Epithelial cell of esophagus (primary cell): ENCODE data around the gene REPIN1.

Experiments used
- DNase-seq: peaks from one replicate; pipeline ENCODE4 v3.0.0; 2010; ENCODE audit warnings: low read depth
- H3K4me3 ChIP-seq: 2 replicates; pipeline ENCODE4 v1.5.1; 2011; ENCODE audit warnings: mild to moderate bottlenecking, low read length, control low read depth
- TF ChIP-seq, protein P1 (sequence below): IDR thresholded peaks from 2 replicates; pipeline ENCODE4 v1.5.1; 2011; ENCODE audit warnings: low read depth, mild to moderate bottlenecking, low read length, control low read depth, inconsistent platforms; ENCODE audit not compliant: insufficient read depth; ENCODE audit errors: missing control alignments

REPIN1 gene

DNA sequence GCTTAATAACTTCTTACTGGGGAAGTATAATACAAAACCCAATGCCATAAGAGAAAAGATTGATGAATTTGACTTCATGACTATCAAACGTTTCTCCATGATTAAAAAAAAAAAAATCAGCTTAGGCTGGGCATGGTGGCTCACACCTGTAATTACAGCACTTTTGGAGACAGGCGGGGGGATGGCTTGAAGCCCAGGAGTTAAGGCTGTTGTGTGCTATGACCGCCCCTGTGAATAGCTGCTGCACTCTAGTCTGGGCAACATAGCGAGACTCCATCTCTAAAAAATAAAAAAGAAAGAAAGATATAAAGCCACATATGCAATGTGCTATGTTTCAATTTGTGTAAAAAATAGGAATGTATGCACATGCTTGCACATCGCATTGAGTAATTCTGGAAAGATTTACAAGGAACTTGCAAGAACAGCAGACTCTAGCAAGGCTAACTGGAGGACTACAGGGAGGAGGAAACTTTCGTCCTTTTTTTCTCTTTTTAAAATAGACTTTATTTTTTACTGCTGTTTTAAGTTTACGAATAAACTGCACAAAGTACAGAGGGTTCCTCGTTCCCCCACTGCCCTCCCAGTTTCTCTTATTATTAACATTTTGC, 16.9 kb upstream of the REPIN1 start:
- TF ChIP-seq, protein P1, sequence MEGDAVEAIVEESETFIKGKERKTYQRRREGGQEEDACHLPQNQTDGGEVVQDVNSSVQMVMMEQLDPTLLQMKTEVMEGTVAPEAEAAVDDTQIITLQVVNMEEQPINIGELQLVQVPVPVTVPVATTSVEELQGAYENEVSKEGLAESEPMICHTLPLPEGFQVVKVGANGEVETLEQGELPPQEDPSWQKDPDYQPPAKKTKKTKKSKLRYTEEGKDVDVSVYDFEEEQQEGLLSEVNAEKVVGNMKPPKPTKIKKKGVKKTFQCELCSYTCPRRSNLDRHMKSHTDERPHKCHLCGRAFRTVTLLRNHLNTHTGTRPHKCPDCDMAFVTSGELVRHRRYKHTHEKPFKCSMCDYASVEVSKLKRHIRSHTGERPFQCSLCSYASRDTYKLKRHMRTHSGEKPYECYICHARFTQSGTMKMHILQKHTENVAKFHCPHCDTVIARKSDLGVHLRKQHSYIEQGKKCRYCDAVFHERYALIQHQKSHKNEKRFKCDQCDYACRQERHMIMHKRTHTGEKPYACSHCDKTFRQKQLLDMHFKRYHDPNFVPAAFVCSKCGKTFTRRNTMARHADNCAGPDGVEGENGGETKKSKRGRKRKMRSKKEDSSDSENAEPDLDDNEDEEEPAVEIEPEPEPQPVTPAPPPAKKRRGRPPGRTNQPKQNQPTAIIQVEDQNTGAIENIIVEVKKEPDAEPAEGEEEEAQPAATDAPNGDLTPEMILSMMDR = no peak
- no peak for DNase-seq
- H3K4me3 ChIP-seq = no peak overlapping the region

DNA sequence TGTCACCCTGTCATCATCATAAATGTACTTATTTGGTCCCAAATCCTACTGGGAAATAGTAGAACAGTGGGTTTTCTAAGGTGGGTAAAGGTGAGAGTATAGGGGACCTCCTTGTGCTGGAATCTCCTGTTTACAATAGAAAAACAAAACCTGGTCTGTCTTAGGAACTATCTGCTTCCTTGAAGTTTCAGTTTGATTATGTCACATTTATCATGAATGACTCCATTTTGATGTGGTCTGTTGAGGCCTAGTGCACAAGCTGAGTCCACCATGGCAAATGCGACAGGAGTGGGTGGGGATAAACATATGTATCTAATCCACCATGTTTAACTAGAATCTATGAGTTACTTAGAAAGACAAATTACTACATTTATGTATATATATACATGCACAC, 13.0 kb upstream of the REPIN1 start:
- DNase-seq = no peak
- TF ChIP-seq, protein P1 = no peak
- no peak overlapping the region for H3K4me3 ChIP-seq

DNA sequence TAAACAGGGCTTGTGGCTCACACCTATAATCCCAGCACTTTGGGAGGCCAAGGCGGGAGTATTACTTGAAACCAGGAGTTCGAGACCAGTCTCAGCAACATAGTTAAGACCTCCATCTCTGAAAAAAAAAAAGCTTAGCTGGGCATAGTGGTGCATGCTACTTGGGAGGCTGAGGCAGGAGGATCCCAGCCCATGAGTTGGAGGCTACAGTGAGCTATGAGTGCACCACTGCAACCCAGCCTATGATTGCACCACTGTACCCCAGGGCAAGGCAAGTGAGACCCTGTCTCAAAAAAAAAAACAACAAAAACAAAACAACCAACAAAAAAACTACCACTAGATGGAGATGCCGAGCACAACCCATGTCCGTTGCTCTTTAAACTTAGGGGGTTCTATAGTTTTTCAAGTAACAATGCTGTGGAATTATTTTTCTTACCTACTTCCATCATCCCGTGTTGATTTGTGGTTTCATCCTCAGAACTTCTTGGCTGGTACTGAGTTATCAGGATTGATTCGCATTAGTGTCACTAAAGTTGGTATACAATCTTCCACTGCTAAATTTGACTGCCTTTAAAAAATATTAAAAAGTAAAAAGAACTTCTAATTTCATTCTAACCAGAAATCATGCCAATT, 12.2 kb upstream of the REPIN1 start:
- no peak overlapping the region for H3K4me3 ChIP-seq
- peak; percentile 31 for DNase-seq
- TF ChIP-seq, protein P1 = peak; percentile 69

DNA sequence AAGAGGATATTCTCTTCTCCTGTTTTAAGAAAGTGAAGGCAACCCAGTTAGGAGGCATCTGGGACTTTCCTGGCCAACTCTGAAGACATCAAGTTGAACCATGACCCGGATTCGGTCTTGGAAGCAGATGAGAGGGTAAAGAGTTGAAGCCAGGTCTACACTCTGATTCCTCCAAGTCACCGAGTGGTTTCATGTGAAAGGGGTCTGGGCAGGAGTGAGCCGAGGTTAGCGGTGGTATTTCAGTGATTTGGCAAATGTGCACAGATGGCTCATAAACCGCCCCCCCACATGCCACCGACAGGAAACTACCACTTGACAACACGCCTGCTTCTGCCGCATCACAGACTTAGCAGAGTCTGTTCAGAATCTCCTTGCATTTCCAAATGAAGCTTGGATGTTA, 11.4 kb upstream of the REPIN1 start:
- DNase-seq = no peak
- no peak overlapping the region for H3K4me3 ChIP-seq
- TF ChIP-seq, protein P1 = no peak

DNA sequence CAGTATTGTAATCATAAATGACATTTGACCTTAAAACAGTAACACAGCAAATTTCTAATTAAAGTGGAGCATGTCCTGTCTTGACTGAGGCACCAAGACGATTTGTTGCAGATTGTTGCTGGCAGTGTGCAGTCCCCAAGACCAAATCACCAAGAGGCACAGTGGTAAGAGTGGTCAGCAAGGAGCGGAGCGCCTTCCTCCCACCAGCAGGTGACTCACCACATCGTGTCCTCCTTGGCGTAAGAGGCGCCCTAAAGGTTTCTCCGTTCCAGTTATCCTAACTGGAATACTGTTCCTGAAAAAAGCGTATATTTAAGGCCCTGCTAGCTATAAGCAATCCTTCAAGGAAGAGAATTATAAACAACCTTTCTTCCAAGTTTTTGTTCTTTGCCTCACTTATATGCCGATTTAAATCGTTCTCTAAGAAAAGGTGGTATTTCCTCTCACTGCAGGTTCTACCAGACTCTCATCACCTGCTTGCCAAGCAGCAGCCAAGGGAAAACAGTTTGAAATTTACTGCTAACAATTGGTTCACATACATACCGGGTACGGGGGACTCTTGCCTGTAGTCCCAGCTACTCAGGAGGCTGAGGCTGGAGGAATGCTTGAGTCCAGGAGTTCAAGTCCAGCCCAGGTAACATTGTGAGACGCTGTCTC, 10.7 kb upstream of the REPIN1 start:
- peak; percentile 30 for DNase-seq
- TF ChIP-seq, protein P1 = no peak
- no peak overlapping the region for H3K4me3 ChIP-seq

DNA sequence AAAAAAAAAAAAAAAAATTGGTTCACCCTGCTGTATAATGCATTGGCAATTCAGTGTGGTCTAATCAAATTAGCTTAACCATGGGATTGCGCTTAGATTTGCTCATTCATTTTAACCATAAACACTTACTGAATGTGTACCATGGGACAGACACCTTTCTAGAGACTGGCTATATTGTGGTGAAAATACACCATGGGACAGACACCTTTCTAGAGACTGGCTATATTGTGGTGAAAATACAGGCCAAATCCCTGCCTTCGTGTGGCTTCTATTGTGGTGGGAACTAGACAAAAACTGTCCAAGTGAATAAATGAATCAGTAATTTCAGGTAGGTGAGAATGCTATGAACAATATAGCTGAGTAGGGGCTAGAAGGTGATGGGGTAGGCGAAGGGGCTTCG, 10.2 kb upstream of the REPIN1 start:
- TF ChIP-seq, protein P1 = no peak
- no peak overlapping the region for H3K4me3 ChIP-seq

More for the DNA sequence above, 10.2 kb upstream of the REPIN1 start:
- no peak for DNase-seq
